ENCODE measurements around the gene FHAD1.
A peak's percentile ranks its signal among the peaks of the same experiment; 100 is the strongest.

Gene FHAD1

DNA sequence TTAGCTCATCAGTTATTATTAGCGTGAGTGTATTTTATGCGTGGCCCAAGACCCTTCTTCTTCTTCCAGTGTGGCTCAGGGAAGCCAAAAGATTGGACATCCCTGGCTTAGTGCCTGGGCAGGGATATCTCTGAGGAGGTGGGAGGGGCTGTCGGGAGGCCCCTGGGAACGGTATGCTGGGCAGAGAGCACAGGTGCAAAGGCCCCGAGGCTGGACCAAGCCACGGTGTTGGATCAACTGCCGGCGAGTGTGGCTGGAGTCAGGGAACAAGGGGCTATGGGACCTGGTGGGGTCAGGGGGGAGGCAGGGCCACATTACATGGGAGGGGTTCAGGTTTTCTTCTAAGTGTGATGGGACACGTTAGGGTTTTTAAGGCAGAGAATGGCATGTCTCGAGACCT lies 62.7 kb downstream of the FHAD1 start:
- DNase-seq, result no peak

GRCh38 chr1:15310544-15310943 lies 63.5 kb downstream of the FHAD1 start:
- DNase-seq, result no peak

DNA sequence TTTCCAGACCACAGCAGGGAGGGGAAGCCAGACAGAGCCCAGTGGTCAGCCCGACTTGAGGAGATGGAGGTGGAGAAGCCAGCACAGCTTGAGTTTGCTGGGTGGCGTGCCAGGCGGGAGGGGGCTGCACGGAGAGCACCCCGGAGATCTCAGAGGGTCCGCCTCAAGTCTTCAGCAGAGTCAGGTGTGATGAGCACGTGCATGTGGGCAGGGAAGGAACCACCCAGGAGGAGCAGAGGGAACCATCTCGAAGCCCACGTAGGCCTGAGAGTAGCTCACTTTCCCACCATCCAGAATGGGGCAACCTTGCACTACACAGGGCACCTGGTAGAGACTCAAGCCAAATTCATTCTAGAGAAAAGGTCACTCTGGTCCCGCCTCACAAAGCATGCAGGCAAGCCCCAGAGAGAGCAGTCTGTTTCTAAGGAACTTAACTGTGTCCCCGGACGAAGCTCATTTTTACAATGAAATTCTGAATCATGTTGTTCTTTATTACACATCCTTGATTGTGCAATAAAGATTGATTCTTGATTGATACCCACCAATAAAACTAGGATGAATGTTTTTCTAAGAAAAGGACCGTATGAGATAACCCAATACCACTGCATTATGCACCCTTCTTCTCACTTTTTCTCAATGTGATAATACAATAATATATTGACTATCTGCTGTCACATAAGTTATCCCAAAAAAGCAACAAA lies 64.2 kb downstream of the FHAD1 start:
- no peak for DNase-seq

DNA sequence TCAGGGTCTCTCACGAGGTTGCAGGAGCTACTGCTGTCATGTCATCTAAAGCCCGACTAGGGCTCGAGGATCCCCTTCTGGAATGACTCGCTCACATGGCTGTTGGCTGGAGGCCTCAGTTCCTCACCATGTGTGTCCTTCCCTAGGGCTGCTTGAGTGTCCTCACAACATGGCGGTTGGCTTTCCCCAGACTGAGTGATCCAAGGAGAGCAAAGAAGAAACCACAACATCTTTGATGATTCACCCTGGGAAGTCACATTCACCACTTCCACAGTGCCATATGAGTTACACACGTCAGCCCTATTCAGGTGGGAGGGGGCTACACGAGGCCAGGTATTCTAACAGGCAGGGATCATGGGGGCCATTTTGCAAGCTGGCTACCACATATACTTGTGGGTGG lies 64.9 kb downstream of the FHAD1 start:
- no peak for DNase-seq

GRCh38 chr1:15312626-15313411 lies 65.8 kb downstream of the FHAD1 start:
- DNase-seq, result no peak

GRCh38 chr1:15314328-15315281 lies 67.6 kb downstream of the FHAD1 start:
- DNase-seq, result no peak

DNA sequence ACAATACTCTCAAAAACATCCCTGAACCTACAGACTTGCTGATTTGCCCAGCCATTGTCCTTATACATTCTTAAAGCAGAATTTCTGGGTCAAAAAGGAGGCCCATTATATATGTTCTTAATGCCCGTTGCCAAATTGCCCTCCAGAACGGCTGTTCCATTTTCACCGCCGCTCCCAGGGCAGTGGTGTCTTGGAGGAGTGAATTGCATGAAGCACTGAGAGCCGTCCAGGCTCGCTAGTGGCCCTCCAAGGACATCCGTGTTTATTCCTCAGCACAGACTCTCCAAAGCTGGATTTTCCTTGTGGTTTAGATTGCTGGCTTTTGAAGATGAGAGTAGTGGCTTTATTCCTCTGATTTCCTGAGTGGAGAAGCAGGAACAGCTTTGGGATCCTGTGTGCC lies 68.8 kb downstream of the FHAD1 start:
- DNase-seq, result no peak

DNA sequence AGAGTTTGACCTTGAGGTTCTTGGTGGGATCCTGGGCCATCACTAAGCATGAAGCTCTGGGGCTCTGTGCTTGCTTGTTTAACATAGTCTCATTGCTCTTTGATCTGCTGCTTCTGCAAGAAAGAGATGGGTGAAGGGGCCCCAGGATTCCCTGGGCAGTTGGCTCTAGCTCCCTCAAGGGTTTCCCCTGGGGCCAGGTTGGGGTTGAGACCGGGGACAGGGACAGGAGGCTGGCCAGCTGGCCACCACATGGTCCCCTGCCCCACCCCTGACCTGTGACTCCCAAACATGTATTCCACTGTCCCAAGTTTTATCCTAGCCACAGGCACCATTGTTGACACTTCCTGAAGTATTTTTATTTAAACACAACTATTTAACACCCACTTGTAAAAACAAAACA lies 69.5 kb downstream of the FHAD1 start:
- no peak for DNase-seq

- no peak for DNase-seq
Measured at GRCh38 chr1:15320267-15320666, 73.2 kb downstream of the FHAD1 start.

GRCh38 chr1:15321601-15322000 lies 74.6 kb downstream of the FHAD1 start:
- DNase-seq, result no peak

DNA sequence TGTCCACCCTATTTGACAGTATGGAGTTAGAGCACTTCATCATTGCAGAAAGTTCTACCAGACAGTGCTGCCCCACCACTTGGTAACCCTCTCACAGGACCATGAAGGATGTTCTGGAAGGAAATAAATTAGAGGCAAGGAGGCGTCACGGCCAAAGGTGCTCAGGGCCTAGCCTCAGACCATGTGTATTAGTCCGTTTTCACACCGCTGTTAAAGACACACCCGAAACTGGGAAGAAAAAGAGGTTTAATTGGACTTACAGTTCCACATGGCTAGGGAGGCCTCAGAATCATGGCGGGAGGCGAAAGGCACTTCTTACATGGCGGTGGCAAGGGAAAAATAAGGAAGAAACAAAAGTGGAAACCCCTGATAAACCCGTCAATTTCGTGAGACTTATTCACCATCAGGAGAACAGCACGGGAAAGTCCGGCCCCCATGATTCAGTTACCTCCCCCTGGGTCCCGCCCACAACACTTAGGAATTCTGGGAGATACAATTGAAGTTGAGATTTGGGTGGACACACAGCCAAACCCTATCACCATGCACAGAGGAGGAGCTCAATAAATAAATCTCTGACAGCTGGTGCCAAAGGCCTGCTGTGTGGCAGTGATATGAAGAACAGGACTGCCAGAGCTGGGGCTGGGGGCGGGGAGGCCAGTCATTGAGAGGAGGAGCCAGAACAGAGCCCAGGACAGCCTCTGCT lies 75.8 kb downstream of the FHAD1 start:
- no peak for DNase-seq

DNA sequence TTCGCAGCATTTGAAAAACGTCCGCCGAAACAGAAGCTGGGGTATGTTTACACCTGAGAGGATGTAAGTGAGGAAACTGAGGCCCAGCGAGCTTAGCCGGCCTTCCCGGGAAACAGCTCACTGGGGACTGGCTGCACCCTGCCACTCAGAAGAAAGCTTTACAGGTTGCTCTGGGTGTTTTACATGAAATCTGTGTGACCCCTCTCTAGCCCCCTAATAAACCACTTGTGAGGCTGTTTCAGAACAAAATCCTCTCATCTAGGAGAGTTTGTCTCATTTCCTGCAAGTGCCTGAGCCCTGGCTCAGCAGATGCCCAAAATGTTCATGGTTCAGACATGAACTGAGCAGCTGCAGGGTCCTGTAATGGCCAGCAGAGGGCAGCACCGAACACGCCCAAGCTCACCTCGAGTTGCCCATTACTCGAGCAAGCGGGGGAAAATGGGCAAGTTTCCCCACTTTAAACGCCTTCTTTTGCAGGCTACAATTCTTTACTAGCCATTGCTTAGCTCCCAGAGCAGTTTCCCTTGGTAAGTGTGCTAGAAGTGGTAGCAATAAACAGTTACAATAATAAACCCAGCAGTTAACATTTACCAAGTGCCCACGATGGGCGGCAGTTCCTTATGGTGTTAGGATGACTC lies 76.4 kb downstream of the FHAD1 start:
- DNase-seq, result peak; percentile 52

DNA sequence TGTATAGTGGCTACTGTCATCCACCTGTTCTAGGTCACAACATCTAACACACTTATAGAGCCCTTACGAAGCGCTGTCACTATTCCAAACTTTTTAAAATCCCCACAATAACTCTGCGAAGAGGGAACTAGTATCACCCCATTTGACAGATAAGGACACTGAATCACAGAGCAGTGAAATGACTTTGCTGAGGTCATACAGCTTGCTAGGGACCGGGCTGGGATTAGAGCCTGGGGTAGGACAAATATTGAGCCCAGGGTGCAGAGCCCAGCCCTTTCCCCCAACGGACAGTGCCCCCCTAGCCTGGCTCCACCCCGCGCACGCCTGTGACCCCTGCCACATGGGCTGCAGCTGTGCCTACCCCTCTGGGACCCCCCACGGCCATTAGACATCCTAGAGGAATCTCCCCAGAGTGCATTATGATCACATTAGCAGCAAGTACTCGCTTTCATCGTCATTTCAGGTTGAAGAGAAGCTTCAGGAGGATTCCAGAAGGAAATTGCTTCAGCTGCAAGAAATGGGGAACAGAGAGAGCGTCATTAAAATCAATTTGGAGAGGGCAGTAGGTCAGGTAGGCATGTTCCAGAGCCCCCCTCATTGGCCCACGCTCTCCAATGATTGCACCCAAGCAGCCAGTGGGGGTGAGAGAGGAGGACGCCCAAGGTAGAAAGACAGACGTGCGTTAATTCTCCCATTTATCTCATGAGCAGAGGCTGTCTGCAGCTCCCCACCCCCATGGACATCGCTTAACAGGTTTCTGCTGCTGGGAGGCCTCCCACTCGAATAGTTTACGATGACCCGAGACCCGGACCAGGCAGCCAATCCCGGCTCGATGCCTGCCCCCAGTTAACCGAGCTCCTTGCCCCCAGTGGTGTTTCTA lies 77.2 kb downstream of the FHAD1 start:
- DNase-seq, result no peak

DNA sequence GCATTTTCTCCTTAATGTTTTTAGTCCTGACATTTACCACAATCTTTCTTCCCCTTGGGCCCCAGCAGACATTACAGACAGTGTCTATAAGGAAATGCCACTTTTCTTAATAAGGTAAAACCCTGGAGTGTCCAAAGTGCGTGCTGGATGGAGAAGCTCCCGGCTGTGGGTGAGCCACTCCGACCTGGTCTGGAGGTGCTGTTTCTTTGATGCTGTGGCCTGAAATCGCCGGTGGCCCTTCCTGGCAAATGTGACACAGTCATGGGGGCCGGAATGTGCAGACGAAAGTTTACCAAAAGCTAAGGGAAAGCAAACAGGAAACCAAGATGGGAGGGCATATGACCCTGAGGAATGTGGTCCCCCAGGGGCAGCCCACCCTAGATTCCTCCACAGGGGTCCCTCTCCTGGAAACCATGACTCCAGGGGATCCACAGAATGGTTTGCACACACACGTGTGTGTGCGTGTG lies 77.9 kb downstream of the FHAD1 start:
- no peak for DNase-seq

GRCh38 chr1:15325375-15326085 lies 78.5 kb downstream of the FHAD1 start:
- no peak for DNase-seq

DNA sequence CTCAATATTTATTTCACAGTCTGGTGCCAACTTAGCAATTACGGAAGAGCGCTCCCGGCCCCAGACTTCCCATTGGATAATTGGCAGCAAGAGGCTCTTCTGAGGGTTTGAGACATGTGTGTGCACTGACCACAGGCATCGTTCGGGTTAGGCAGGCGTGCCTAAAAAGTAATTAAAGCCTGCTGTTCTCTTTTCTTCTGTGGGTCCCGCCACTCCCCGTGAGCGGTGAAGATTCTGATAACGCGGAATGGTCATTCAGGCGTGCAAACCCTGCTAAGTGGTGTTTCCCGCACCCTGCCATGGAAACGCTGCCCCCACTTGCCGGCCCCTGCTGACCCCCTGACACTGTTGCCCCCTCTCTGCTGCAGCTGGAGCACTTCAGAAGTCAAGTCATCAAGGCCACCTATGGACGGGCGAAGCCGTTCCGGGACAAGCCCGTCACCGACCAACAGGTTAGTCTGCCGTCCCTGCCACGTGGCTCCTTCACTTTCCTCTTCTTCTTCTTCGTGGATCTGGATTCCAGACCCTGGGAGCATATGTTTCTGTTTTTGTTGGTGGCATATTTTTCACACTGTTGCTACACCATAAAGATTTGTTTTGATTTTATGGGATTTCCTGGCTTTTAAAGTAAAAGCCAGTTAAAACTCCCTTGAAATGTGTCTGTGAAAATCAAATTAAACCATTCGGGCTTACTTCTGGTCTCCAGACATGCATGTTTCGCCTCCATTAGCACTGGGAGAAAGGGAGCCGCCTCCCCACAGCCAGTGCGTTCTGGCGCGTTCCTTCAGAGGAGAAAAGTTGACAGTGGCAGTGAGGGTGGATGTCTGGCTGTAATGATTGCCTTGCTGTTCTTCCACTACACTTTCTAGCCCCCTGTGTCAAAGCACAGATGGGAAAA lies 79.9 kb downstream of the FHAD1 start:
- no peak for DNase-seq

DNA sequence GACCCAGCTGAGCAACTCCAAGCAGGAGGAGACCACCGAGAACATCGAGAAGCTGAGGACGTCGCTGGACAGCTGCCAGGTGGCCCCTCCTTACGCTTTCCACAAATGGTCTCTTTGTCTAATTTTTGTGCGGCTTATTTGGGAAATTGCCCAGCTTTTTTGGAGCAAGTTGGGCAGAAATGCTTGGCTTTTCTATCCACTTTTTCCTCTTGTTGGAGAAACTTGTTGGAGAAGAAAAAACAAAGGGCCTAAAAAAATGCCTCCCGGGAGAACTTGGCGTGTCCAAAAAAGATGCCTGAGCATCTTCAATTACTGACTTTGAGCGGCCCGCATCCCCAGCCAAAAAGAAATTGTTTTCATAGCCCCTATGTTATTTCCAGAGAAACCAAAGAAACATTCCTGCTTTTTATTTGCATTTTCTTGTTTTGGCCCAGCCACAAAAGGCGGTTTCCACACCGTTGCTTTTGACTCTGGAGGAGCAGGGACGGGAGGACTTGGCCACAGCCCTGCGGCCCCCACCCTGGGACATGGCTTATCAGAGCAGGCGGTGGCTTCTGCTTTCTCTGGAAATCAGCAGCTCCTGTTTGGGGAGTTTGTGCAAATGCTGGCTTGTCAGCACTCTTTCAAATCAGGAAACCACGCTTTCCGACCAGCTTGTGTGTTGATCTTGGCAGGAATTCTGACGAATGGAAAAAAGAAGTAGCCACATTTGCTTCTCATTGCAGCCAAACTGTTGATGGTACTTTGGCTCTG lies 81.5 kb downstream of the FHAD1 start:
- DNase-seq, result peak; percentile 84

DNA sequence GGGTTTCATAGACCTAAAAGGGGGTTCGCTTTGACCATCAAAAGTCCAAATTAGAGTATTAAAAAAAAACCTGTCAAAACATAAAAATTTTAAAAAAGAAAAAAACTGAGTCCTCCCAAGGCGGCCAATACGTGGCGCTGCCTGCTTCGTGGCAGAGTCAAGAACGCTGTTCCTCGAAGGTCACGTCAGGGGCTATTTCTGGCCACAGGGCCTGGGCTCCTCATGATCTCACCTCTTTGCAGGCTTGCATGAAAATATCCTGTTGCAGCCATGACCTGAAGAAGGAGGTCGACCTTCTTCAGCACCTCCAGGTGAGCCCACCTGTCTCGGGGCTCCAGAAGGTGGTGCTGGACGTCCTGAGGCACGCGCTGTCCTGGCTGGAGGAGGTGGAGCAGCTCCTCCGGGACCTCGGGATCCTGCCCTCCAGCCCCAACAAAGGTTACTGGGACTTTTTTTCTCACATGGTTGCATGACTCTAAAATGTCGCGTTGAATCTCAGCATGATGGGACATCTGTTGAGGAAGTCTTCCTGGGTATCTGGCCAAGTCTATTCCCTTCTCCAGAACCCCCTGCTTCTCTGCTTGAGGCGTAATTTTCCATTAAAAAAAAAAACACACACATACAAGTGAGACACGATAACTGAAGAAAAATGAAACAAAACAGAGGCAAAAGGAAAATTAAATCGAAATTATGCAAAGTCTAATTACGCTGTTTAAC lies 82.2 kb downstream of the FHAD1 start:
- peak; percentile 50 for DNase-seq

Data from GDM1 (cell line).